HG03342 (cell line): ENCODE measurements around the gene HCAR3.
"Not testable (repeated sequence)": the region's sequence is repeated elsewhere in the genome, so short reads cannot be mapped to it uniquely, and the experiment has no call there.

Experiments
- ATAC-seq: cut with Tn5 transposase; IDR thresholded peaks from one replicate; pipeline ENCODE4 v1.9.1; 2021; ENCODE audit warnings: mild to moderate bottlenecking, moderate library complexity; ENCODE audit not compliant: unreplicated experiment

The HCAR3 gene

GRCh38 chr12:122676015-122676414 is 40.6 kb downstream of the HCAR3 start:
- not testable (repeated sequence) for ATAC-seq

- no peak for ATAC-seq
Measured at GRCh38 chr12:122672515-122672914, 44.1 kb downstream of the HCAR3 start.

GRCh38 chr12:122669397-122670070 is 47.1 kb downstream of the HCAR3 start:
- ATAC-seq = no peak

- ATAC-seq = no peak
Measured at GRCh38 chr12:122668268-122668667, 48.3 kb downstream of the HCAR3 start.

GRCh38 chr12:122665759-122666158 is 50.9 kb downstream of the HCAR3 start:
- ATAC-seq = no peak

- ATAC-seq = no peak
Measured at GRCh38 chr12:122665349-122665748, 51.3 kb downstream of the HCAR3 start.
